ENCODE data around the gene DMD.

- TF ChIP-seq CTCF (IDR thresholded peaks at IDR 0.05; ENCODE audit: low read depth, low read length), result no peak
- TF ChIP-seq, protein P1, sequence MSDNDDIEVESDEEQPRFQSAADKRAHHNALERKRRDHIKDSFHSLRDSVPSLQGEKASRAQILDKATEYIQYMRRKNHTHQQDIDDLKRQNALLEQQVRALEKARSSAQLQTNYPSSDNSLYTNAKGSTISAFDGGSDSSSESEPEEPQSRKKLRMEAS (IDR thresholded peaks at IDR 0.05; ENCODE audit: low read depth, low read length), result no peak
These were observed 1170.2 kb downstream of the DMD start for GRCh38 chrX:32041181-32041580.

Measured in NB4 (cell line).